ENCODE results near the gene ATP2A3.

Gene ATP2A3

GRCh38 chr17:4001048-4001590 lies 36.9 kb upstream of the ATP2A3 start:
- Histone ChIP-seq H3K9me2 (replicated peaks; ENCODE audit: low read depth, low read length) (no peaks in the 10 kb centered on the region), H3K4me1 (ENCODE audit: insufficient read depth, low read length, poor library complexity, severe bottlenecking) (no peaks in the 10 kb centered on the region), H3K4me3 (ENCODE audit: low read length, poor library complexity, severe bottlenecking) (no peak overlapping the region), H3K79me2 (ENCODE audit: insufficient read depth, low read length) (no peaks in the 10 kb centered on the region), H3K9me3 (ENCODE audit: insufficient read depth, low read depth, low read length) (no peaks in the 10 kb centered on the region), H3K4me2 (ENCODE audit: low read depth, low read length, poor library complexity, severe bottlenecking) (no peak overlapping the region), H2AFZ (ENCODE audit: low read length) (no peak overlapping the region), H3K9ac (ENCODE audit: low read depth, low read length, poor library complexity, severe bottlenecking) (no peak overlapping the region), H3K27me3 (ENCODE audit: insufficient read depth, low read length, poor library complexity, severe bottlenecking) (no peaks in the 10 kb centered on the region), H3K36me3 (ENCODE audit: insufficient read depth, low read length) (peaks cover 2% of the 10 kb centered on the region; the same call in 1 of the 2 replicates), H3F3A (ENCODE audit: low read depth) (no peaks in the 10 kb centered on the region), H4K20me1 (ENCODE audit: insufficient read depth, low read length, poor library complexity, severe bottlenecking) (no peaks in the 10 kb centered on the region)
- no peak for TF ChIP-seq EZH2phosphoT487 (IDR thresholded peaks at IDR 0.05; ENCODE audit: borderline replicate concordance)
- TF ChIP-seq, protein P1, sequence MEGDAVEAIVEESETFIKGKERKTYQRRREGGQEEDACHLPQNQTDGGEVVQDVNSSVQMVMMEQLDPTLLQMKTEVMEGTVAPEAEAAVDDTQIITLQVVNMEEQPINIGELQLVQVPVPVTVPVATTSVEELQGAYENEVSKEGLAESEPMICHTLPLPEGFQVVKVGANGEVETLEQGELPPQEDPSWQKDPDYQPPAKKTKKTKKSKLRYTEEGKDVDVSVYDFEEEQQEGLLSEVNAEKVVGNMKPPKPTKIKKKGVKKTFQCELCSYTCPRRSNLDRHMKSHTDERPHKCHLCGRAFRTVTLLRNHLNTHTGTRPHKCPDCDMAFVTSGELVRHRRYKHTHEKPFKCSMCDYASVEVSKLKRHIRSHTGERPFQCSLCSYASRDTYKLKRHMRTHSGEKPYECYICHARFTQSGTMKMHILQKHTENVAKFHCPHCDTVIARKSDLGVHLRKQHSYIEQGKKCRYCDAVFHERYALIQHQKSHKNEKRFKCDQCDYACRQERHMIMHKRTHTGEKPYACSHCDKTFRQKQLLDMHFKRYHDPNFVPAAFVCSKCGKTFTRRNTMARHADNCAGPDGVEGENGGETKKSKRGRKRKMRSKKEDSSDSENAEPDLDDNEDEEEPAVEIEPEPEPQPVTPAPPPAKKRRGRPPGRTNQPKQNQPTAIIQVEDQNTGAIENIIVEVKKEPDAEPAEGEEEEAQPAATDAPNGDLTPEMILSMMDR (conservative IDR thresholded peaks at IDR 0.05; ENCODE audit: low read length), result no peak

DNA sequence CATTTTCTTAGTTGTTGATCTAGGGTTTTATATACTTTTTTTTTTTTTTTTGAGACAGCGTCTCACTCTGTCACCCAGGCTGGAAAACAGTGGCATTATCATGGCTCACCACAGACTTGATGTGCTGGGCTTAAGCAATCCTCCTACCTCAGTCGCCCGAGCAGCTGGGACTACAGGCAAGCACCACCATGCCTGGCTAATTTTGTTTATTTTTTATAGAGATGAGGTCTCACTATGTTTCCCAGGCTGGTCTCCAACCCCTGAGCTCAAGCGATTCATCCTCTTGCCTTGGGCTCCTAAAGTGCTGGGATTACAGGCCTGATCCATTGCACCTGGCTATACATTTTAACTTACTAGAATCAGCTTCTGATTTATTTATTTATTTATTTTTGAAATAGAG lies 34.2 kb upstream of the ATP2A3 start:
- H3K79me2 ChIP-seq (ENCODE audit: insufficient read depth, low read length), result no peaks in the 10 kb centered on the region
- H3K4me3 ChIP-seq (ENCODE audit: low read length, poor library complexity, severe bottlenecking), result no peak overlapping the region
- no peaks in the 10 kb centered on the region for H3K36me3 ChIP-seq (ENCODE audit: insufficient read depth, low read length)
- H3K4me1 ChIP-seq (ENCODE audit: insufficient read depth, low read length, poor library complexity, severe bottlenecking), result no peaks in the 10 kb centered on the region
- no peak overlapping the region for H3K9ac ChIP-seq (ENCODE audit: low read depth, low read length, poor library complexity, severe bottlenecking)
- no peak overlapping the region for H2AFZ ChIP-seq (ENCODE audit: low read length)
- H4K20me1 ChIP-seq (ENCODE audit: insufficient read depth, low read length, poor library complexity, severe bottlenecking), result no peaks in the 10 kb centered on the region
- H3F3A ChIP-seq (ENCODE audit: low read depth), result no peaks in the 10 kb centered on the region
- H3K27me3 ChIP-seq (ENCODE audit: insufficient read depth, low read length, poor library complexity, severe bottlenecking), result no peaks in the 10 kb centered on the region
- no peaks in the 10 kb centered on the region for H3K9me2 ChIP-seq (replicated peaks; ENCODE audit: low read depth, low read length)
- no peaks in the 10 kb centered on the region for H3K9me3 ChIP-seq (ENCODE audit: insufficient read depth, low read depth, low read length)
- no peak overlapping the region for H3K4me2 ChIP-seq (ENCODE audit: low read depth, low read length, poor library complexity, severe bottlenecking)
- no peak for TF ChIP-seq EZH2phosphoT487 (IDR thresholded peaks at IDR 0.05; ENCODE audit: borderline replicate concordance)
- TF ChIP-seq, protein P1 (conservative IDR thresholded peaks at IDR 0.05; ENCODE audit: low read length), result no peak

- H3K9ac ChIP-seq (ENCODE audit: low read depth, low read length, poor library complexity, severe bottlenecking), result no peak overlapping the region
- no peaks in the 10 kb centered on the region for H3K9me3 ChIP-seq (ENCODE audit: insufficient read depth, low read depth, low read length)
- H3F3A ChIP-seq (ENCODE audit: low read depth), result no peaks in the 10 kb centered on the region
- H3K36me3 ChIP-seq (ENCODE audit: insufficient read depth, low read length), result no peaks in the 10 kb centered on the region
- H4K20me1 ChIP-seq (ENCODE audit: insufficient read depth, low read length, poor library complexity, severe bottlenecking), result no peaks in the 10 kb centered on the region
- H3K79me2 ChIP-seq (ENCODE audit: insufficient read depth, low read length), result no peaks in the 10 kb centered on the region
- no peak overlapping the region for H2AFZ ChIP-seq (ENCODE audit: low read length)
- H3K4me3 ChIP-seq (ENCODE audit: low read length, poor library complexity, severe bottlenecking), result no peak overlapping the region
- TF ChIP-seq, protein P1 (conservative IDR thresholded peaks at IDR 0.05; ENCODE audit: low read length), result no peak
- H3K4me2 ChIP-seq (ENCODE audit: low read depth, low read length, poor library complexity, severe bottlenecking), result no peak overlapping the region
- H3K9me2 ChIP-seq (replicated peaks; ENCODE audit: low read depth, low read length), result no peaks in the 10 kb centered on the region
- no peaks in the 10 kb centered on the region for H3K4me1 ChIP-seq (ENCODE audit: insufficient read depth, low read length, poor library complexity, severe bottlenecking)
- no peaks in the 10 kb centered on the region for H3K27me3 ChIP-seq (ENCODE audit: insufficient read depth, low read length, poor library complexity, severe bottlenecking)
These were observed 30.8 kb upstream of the ATP2A3 start for GRCh38 chr17:3995067-3995466.
